ENCODE data around the gene PKNOX1. TPM values are rescaled to one million over a fixed set of nuclear protein-coding genes. Genes with fewer than 3 reads are reported as not detected.
A peak's percentile ranks its signal among the peaks of the same experiment; 100 is the strongest.

PKNOX1 gene
- total and polyA plus RNA-seq, 9 of the 15 experiments (the other 6 are each of a cell fraction or from before 2014, with no cell fraction given) = 8.8 to 25.9 (median 13.2) TPM

DNA sequence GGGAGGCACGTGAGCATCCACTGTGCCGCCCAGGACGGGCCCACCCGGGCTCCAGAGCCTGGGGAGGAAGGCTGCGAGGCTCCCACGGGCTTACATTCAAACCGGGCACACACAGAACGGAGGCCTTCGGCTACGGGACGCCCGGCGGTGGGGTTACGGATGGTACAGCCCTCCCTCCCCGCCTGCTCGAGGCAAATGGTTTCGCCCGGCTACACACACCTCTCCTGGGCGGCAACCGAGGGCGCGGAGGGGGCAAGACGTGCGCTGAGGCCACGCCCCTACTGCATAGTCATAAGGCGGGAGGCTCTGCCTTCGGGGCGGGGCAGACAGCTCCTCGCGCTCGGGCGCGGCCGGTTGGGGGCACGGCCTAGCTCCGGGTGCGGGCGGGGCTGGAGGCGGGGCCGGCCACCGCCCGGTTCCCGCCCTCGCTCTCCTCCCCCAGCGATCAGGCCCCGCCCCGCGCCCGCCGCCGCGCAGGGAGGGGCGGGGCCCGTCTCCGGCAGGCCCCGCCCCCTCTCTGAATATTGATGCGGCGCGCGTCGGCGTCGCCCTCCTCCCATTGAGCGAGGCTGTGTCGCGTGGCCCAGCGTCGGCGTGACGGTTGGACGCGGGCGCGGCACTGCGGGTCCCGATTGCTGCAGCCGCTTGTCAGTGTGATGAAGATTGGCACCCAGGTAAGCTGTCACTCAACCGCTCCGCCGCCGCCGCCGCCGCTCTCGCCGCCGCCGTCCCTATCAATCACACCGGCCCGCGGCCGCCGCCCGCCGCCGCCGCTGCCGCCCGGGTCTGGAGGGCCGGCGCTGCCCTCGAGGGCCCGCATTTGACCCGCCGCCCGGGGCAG lies at the start of gene PKNOX1 (continued):
- TF ChIP-seq, protein P1, sequence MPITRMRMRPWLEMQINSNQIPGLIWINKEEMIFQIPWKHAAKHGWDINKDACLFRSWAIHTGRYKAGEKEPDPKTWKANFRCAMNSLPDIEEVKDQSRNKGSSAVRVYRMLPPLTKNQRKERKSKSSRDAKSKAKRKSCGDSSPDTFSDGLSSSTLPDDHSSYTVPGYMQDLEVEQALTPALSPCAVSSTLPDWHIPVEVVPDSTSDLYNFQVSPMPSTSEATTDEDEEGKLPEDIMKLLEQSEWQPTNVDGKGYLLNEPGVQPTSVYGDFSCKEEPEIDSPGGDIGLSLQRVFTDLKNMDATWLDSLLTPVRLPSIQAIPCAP (CRISPR knock-in tag; IDR thresholded peaks at IDR 0.05; ENCODE audit: borderline replicate concordance) = no peak
- TF ChIP-seq ZNF780A (CRISPR knock-in tag; IDR thresholded peaks at IDR 0.05) (no peak), HDGF (IDR thresholded peaks at IDR 0.05) (no peak), RBFOX2 (IDR thresholded peaks at IDR 0.05; ENCODE audit: low read depth, low read length) (peak; percentile 78), NFXL1 (CRISPR knock-in tag; IDR thresholded peaks at IDR 0.05) (no peak), GATA2 (CRISPR knock-in tag; IDR thresholded peaks at IDR 0.05) (no peak), FOXJ2 (tag; IDR thresholded peaks at IDR 0.05) (no peak), RBM14 (IDR thresholded peaks at IDR 0.05; ENCODE audit: borderline replicate concordance, insufficient read depth, low read depth, low read length) (no peak), TAF1 (IDR thresholded peaks at IDR 0.05; ENCODE audit: control insufficient read depth, extremely low read depth, insufficient read depth, low read length, severe bottlenecking) (peak; percentile 59), ZNF561 (CRISPR knock-in tag; conservative IDR thresholded peaks at IDR 0.05) (no peak), ZKSCAN3 (CRISPR knock-in tag; IDR thresholded peaks at IDR 0.05) (no peak), GABPB2 (CRISPR knock-in tag; conservative IDR thresholded peaks at IDR 0.05) (no peak), ZNF431 (CRISPR knock-in tag; IDR thresholded peaks at IDR 0.05) (no peak), SRSF3 (IDR thresholded peaks at IDR 0.05; ENCODE audit: insufficient read depth, low read length) (no peak), SMC3 (conservative IDR thresholded peaks at IDR 0.05; ENCODE audit: insufficient read depth, low read depth, low read length) (no peak; the same call in 1 of the 2 replicates), SETDB1 (IDR thresholded peaks at IDR 0.05; ENCODE audit: low read length) (no peak), ZNF785 (CRISPR knock-in tag; IDR thresholded peaks at IDR 0.05) (no peak), E2F3 (CRISPR knock-in tag; IDR thresholded peaks at IDR 0.05) (peak; percentile 44), MEF2D (tag; conservative IDR thresholded peaks at IDR 0.05; ENCODE audit: low read depth) (no peak; the same call in 1 of the 2 replicates), L3MBTL2 (IDR thresholded peaks at IDR 0.05) (peak; percentile 89), SMARCA4 (IDR thresholded peaks at IDR 0.05) (no peak), BACH1 (tag; IDR thresholded peaks at IDR 0.05) (no peak)
- TF ChIP-seq, protein P2, sequence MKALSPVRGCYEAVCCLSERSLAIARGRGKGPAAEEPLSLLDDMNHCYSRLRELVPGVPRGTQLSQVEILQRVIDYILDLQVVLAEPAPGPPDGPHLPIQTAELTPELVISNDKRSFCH (CRISPR knock-in tag; IDR thresholded peaks at IDR 0.05) = no peak
- TF ChIP-seq, protein P2 (tag; IDR thresholded peaks at IDR 0.05) = peak; percentile 9; the same call in 1 of the 2 replicates
- TF ChIP-seq, protein P3, sequence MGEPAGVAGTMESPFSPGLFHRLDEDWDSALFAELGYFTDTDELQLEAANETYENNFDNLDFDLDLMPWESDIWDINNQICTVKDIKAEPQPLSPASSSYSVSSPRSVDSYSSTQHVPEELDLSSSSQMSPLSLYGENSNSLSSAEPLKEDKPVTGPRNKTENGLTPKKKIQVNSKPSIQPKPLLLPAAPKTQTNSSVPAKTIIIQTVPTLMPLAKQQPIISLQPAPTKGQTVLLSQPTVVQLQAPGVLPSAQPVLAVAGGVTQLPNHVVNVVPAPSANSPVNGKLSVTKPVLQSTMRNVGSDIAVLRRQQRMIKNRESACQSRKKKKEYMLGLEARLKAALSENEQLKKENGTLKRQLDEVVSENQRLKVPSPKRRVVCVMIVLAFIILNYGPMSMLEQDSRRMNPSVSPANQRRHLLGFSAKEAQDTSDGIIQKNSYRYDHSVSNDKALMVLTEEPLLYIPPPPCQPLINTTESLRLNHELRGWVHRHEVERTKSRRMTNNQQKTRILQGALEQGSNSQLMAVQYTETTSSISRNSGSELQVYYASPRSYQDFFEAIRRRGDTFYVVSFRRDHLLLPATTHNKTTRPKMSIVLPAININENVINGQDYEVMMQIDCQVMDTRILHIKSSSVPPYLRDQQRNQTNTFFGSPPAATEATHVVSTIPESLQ (CRISPR knock-in tag; IDR thresholded peaks at IDR 0.05) = peak; percentile 77; the same call in 1 of the 2 replicates
- TF ChIP-seq, protein P4, sequence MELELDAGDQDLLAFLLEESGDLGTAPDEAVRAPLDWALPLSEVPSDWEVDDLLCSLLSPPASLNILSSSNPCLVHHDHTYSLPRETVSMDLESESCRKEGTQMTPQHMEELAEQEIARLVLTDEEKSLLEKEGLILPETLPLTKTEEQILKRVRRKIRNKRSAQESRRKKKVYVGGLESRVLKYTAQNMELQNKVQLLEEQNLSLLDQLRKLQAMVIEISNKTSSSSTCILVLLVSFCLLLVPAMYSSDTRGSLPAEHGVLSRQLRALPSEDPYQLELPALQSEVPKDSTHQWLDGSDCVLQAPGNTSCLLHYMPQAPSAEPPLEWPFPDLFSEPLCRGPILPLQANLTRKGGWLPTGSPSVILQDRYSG (tag; conservative IDR thresholded peaks at IDR 0.05; ENCODE audit: low read depth) = no peak

Measured in K562 (cell line).